Hepatocyte (in vitro differentiated cells): ENCODE measurements around the gene PHLDA1.

Experiments used
- CTCF ChIP-seq: fragments of 200-600 bp; sonication (generic); IDR thresholded peaks from 2 replicates; pipeline ENCODE4 v1.5.1; 2016; ENCODE audit warnings: antibody characterized with exemption, mild to moderate bottlenecking; ENCODE audit not compliant: poor library complexity
- EZH2 ChIP-seq: fragments of 200-600 bp; sonication (generic); IDR thresholded peaks from 2 replicates; pipeline ENCODE4 v1.6.1; 2016; ENCODE audit warnings: antibody characterized with exemption, mild to moderate bottlenecking, borderline replicate concordance
- EZH2phosphoT487 ChIP-seq: fragments of 200-600 bp; sonication (generic); IDR thresholded peaks from one replicate; pipeline ENCODE4 v1.6.1; 2018; ENCODE audit warnings: antibody characterized with exemption, mild to moderate bottlenecking, low read depth, moderate library complexity; ENCODE audit not compliant: unreplicated experiment, severe bottlenecking

GRCh38 chr12:76025601-76026575 is 5.7 kb downstream of the PHLDA1 start:
- TF ChIP-seq EZH2: no peak
- TF ChIP-seq CTCF: no peak
- TF ChIP-seq EZH2phosphoT487: no peak
